ENCODE measurements around the gene NFIA. TPM values are rescaled to one million over a fixed set of nuclear protein-coding genes. Genes with fewer than 3 reads are reported as not detected.

NFIA gene
- total and polyA plus RNA-seq, 9 of the 15 experiments (the other 6 are each of a cell fraction or from before 2014, with no cell fraction given), result 5.3 to 24.9 (median 9.8) TPM

- TF ChIP-seq NRF1 (conservative IDR thresholded peaks at IDR 0.05 in 1 of 2, IDR thresholded peaks at IDR 0.05 in 1 of 2), result no peak
- TF ChIP-seq TEAD4 (IDR thresholded peaks at IDR 0.05; ENCODE audit: low read length), result peak; percentile 67
- TF ChIP-seq TEAD4 (CRISPR knock-in tag; IDR thresholded peaks at IDR 0.05; ENCODE audit: borderline replicate concordance), result no peak
- no peak for TF ChIP-seq E2F5 (CRISPR knock-in tag; IDR thresholded peaks at IDR 0.05)
- TF ChIP-seq FOXM1 (IDR thresholded peaks at IDR 0.05; ENCODE audit: low read depth), result peak; percentile 30; the same call in 1 of the 2 replicates
- no peak for TF ChIP-seq FOXM1 (CRISPR knock-in tag; IDR thresholded peaks at IDR 0.05; ENCODE audit: low read depth)
- TF ChIP-seq FOSL1 (tag; conservative IDR thresholded peaks at IDR 0.05), result no peak
- TF ChIP-seq KLF16 (IDR thresholded peaks at IDR 0.05), result 0 out of 2 replicates have a peak, but pooled peaks have one; percentile 26
- TF ChIP-seq PML (IDR thresholded peaks at IDR 0.05; ENCODE audit: low read length), result 0 out of 2 replicates have a peak, but pooled peaks have one; percentile 32
- no peak for TF ChIP-seq ZNF445 (CRISPR knock-in tag; IDR thresholded peaks at IDR 0.05; ENCODE audit: low read depth)
- no peak for TF ChIP-seq ZNF143 (CRISPR knock-in tag; IDR thresholded peaks at IDR 0.05)
Observed at GRCh38 chr1:61461406-61462384, 379.3 kb downstream of the NFIA start (continued).
